ENCODE measurements around the gene EOGT.

- TF ChIP-seq CTCF (IDR thresholded peaks at IDR 0.05): no peak
- TF ChIP-seq POLR2A (IDR thresholded peaks at IDR 0.05): no peak
Observed at GRCh38 chr3:68997887-68998286, 15.6 kb downstream of the EOGT start.
